PC-9 (cell line): Measurements from ENCODE around the gene PGP.

Source experiments
- CTCF ChIP-seq: fragments of 200-600 bp; sonication (generic); conservative IDR thresholded peaks from 2 replicates; pipeline ENCODE4 v1.6.1; 2017; ENCODE audit warnings: mixed run types, antibody characterized with exemption, mild to moderate bottlenecking, moderate library complexity
- EZH2 ChIP-seq: fragments of 200-600 bp; sonication (generic); IDR thresholded peaks from 2 replicates; pipeline ENCODE4 v1.8.0; 2017; ENCODE audit warnings: antibody characterized with exemption, low read depth

GRCh38 chr16:2237102-2237482 is 22.5 kb upstream of the PGP start:
- TF ChIP-seq CTCF (no peak), EZH2 (no peak)
